Measurements from ENCODE around the gene PDLIM5.

DNA sequence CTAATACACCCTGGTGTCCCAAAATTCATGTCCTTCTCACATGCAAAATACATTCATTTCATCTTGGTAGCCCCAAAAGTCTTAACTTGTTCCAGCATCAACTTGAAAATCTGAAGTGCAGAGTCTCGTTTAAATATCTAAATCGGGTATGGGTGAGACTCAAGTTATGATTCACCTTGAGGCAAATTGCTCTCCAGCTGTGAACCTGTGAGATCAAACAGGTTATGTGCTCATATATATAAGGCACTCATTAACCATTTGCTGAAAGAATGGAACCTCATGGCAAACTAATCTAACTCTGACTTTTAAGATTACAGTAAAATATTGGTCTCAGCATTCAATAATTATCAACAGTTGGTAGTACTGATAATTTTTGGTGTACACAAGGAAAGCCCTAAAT is 55.5 kb downstream of the PDLIM5 start:
- TF ChIP-seq, protein P1, sequence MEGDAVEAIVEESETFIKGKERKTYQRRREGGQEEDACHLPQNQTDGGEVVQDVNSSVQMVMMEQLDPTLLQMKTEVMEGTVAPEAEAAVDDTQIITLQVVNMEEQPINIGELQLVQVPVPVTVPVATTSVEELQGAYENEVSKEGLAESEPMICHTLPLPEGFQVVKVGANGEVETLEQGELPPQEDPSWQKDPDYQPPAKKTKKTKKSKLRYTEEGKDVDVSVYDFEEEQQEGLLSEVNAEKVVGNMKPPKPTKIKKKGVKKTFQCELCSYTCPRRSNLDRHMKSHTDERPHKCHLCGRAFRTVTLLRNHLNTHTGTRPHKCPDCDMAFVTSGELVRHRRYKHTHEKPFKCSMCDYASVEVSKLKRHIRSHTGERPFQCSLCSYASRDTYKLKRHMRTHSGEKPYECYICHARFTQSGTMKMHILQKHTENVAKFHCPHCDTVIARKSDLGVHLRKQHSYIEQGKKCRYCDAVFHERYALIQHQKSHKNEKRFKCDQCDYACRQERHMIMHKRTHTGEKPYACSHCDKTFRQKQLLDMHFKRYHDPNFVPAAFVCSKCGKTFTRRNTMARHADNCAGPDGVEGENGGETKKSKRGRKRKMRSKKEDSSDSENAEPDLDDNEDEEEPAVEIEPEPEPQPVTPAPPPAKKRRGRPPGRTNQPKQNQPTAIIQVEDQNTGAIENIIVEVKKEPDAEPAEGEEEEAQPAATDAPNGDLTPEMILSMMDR (IDR thresholded peaks at IDR 0.05 in 4 of 5, conservative IDR thresholded peaks at IDR 0.05 in 1 of 5) = no peak
- TF ChIP-seq POLR2A (IDR thresholded peaks at IDR 0.05) = no peak
